WERI-Rb-1 (cell line): ENCODE results near the gene KRT75.

Source experiments
- DNase-seq: peaks from one replicate; pipeline ENCODE4 v3.0.0-alpha.2; 2020
- H3K27ac ChIP-seq: fragments of 250-450 bp; sonication (Bioruptor Pico); 2 replicates; pipeline ENCODE4 v1.5.1; 2020; ENCODE audit warnings: mild to moderate bottlenecking, moderate library complexity
- H3K27me3 ChIP-seq: fragments of 250-450 bp; sonication (Bioruptor Pico); 2 replicates; pipeline ENCODE4 v1.5.1; 2021; ENCODE audit warnings: mild to moderate bottlenecking, low read depth, moderate library complexity; ENCODE audit not compliant: insufficient read depth, severe bottlenecking
- H3K36me3 ChIP-seq: fragments of 250-450 bp; sonication (Bioruptor Pico); 2 replicates; pipeline ENCODE4 v1.5.1; 2020; ENCODE audit warnings: mild to moderate bottlenecking, moderate library complexity
- H3K4me3 ChIP-seq: 2 replicates; pipeline ENCODE4 v1.5.1; 2011; ENCODE audit warnings: low read depth, mild to moderate bottlenecking, control low read depth, low read length
- H3K9me3 ChIP-seq: fragments of 250-450 bp; sonication (Bioruptor Pico); 2 replicates; pipeline ENCODE4 v1.5.1; 2021; ENCODE audit warnings: mild to moderate bottlenecking, moderate library complexity; ENCODE audit not compliant: severe bottlenecking
- CTCF ChIP-seq: IDR thresholded peaks from 2 replicates; pipeline ENCODE4 v1.5.1; 2011; ENCODE audit warnings: low read depth, mild to moderate bottlenecking, control low read depth, inconsistent platforms, low read length

KRT75 gene

DNA sequence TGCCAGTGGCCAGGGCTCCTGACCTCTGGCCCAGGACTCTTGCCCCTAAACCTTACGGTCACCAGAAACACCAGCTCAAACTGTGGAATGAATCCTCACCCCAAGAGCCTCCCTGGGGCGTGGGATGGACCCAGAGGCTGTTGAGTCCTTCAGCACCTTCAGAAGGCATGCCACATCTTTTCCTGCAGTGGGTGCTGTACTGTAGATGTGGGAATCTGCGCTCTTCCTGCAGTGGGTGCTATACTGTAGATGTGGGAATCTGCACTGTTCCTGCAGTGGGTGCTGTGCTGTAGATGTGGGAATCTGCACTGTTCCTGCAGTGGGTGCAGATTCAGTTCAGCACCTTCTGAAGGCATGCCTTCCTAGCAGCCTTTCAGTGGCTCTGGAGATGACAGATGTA, 29.2 kb downstream of the KRT75 start:
- H3K9me3 ChIP-seq, result no peaks in the 10 kb centered on the region
- no peak overlapping the region for H3K27ac ChIP-seq
- no peak overlapping the region for H3K4me3 ChIP-seq
- DNase-seq, result no peak
- H3K27me3 ChIP-seq, result peaks cover 87% of the 10 kb centered on the region
- no peak for TF ChIP-seq CTCF
- no peaks in the 10 kb centered on the region for H3K36me3 ChIP-seq

- Histone ChIP-seq H3K9me3 (no peaks in the 10 kb centered on the region), H3K36me3 (no peaks in the 10 kb centered on the region), H3K27ac (no peak overlapping the region), H3K27me3 (peaks cover 100% of the 10 kb centered on the region), H3K4me3 (no peak overlapping the region)
- TF ChIP-seq CTCF, result no peak
- no peak for DNase-seq
Measured at GRCh38 chr12:52403561-52403960, 30.6 kb downstream of the KRT75 start.

- Histone ChIP-seq H3K4me3 (no peak overlapping the region), H3K27ac (no peak overlapping the region), H3K36me3 (no peaks in the 10 kb centered on the region), H3K27me3 (peaks cover 98% of the 10 kb centered on the region), H3K9me3 (no peaks in the 10 kb centered on the region)
- DNase-seq, result no peak
- TF ChIP-seq CTCF, result no peak
Measured at GRCh38 chr12:52402873-52403540, 31.2 kb downstream of the KRT75 start.

GRCh38 chr12:52402377-52402776, 31.8 kb downstream of the KRT75 start:
- H3K27ac ChIP-seq, result no peak overlapping the region
- no peaks in the 10 kb centered on the region for H3K9me3 ChIP-seq
- peaks cover 98% of the 10 kb centered on the region for H3K27me3 ChIP-seq
- TF ChIP-seq CTCF, result no peak
- DNase-seq, result no peak
- no peaks in the 10 kb centered on the region for H3K36me3 ChIP-seq
- no peak overlapping the region for H3K4me3 ChIP-seq

GRCh38 chr12:52401926-52402325, 32.2 kb downstream of the KRT75 start:
- DNase-seq, result no peak
- H3K4me3 ChIP-seq, result no peak overlapping the region
- no peak for TF ChIP-seq CTCF
- H3K9me3 ChIP-seq, result no peaks in the 10 kb centered on the region
- peaks cover 98% of the 10 kb centered on the region for H3K27me3 ChIP-seq
- no peaks in the 10 kb centered on the region for H3K36me3 ChIP-seq
- H3K27ac ChIP-seq, result no peak overlapping the region

- Histone ChIP-seq H3K36me3 (no peaks in the 10 kb centered on the region), H3K9me3 (no peaks in the 10 kb centered on the region), H3K4me3 (no peak overlapping the region), H3K27me3 (peaks cover 98% of the 10 kb centered on the region), H3K27ac (no peak overlapping the region)
- DNase-seq, result no peak
- no peak for TF ChIP-seq CTCF
Measured at GRCh38 chr12:52401526-52401925, 32.6 kb downstream of the KRT75 start.
